Activated CD4-positive, alpha-beta T cell treated with anti-CD3 and anti-CD28 coated beads for 24 hours (primary cell): Measurements from ENCODE around the gene OR8B4.
"Not testable (repeated sequence)": the region's sequence is repeated elsewhere in the genome, so short reads cannot be mapped to it uniquely, and the experiment has no call there.

Experiments
- DNase-seq, 2 donors: peaks; one replicate each; pipeline ENCODE4 v3.0.0-alpha.2; 2020; ENCODE audit warnings: low read depth in 2 of 2

The OR8B4 gene

GRCh38 chr11:124424384-124424921, at the start of gene OR8B4:
OR8B4 (minus strand) TSS chr11:124424871; CDS start chr11:124424871, 0 bp downstream.
- DNase-seq: no peak

- DNase-seq: no peak
These were observed 49.4 kb upstream of the OR8B4 start for GRCh38 chr11:124474079-124474478.

GRCh38 chr11:124473476-124473875, 48.8 kb upstream of the OR8B4 start:
- no peak for DNase-seq

- DNase-seq: no peak
These were observed 46.0 kb upstream of the OR8B4 start for GRCh38 chr11:124470561-124471227.

- DNase-seq: no peak
These were observed 42.8 kb upstream of the OR8B4 start for GRCh38 chr11:124467381-124467927.

- no peak for DNase-seq
These were observed 40.7 kb upstream of the OR8B4 start for GRCh38 chr11:124465368-124465767.

GRCh38 chr11:124463990-124464389, 39.3 kb upstream of the OR8B4 start:
- no peak for DNase-seq

- DNase-seq: no peak
These were observed 38.7 kb upstream of the OR8B4 start for GRCh38 chr11:124463324-124463723.

GRCh38 chr11:124460459-124460858, 35.8 kb upstream of the OR8B4 start:
- no peak for DNase-seq

- DNase-seq: not testable (repeated sequence)
These were observed 34.7 kb upstream of the OR8B4 start for GRCh38 chr11:124459379-124459778.

- DNase-seq: no peak
These were observed 29.9 kb upstream of the OR8B4 start for GRCh38 chr11:124454552-124454951.

GRCh38 chr11:124446916-124447315, 22.2 kb upstream of the OR8B4 start:
- no peak for DNase-seq

- DNase-seq: no peak
These were observed 21.0 kb upstream of the OR8B4 start, which contains the start of gene OR8B8 for GRCh38 chr11:124445646-124446150. OR8B8 (minus strand) TSS chr11:124445696; CDS start chr11:124441085, 4,611 bp downstream.

GRCh38 chr11:124442847-124443246, 18.2 kb upstream of the OR8B4 start:
- no peak for DNase-seq

GRCh38 chr11:124442442-124442841, 17.8 kb upstream of the OR8B4 start:
- no peak for DNase-seq

- no peak for DNase-seq
These were observed 16.8 kb upstream of the OR8B4 start for GRCh38 chr11:124441519-124441918.

GRCh38 chr11:124441081-124441480, 16.4 kb upstream of the OR8B4 start:
- no peak for DNase-seq

- DNase-seq: no peak
These were observed 15.9 kb upstream of the OR8B4 start for GRCh38 chr11:124440608-124441007.

- no peak for DNase-seq
These were observed 10.0 kb upstream of the OR8B4 start for GRCh38 chr11:124434699-124435098.

GRCh38 chr11:124429599-124429998, 4.9 kb upstream of the OR8B4 start:
- no peak for DNase-seq

GRCh38 chr11:124421043-124421442, 3.6 kb downstream of the OR8B4 start:
- DNase-seq: no peak

GRCh38 chr11:124415356-124415923, 9.2 kb downstream of the OR8B4 start:
- no peak for DNase-seq

GRCh38 chr11:124409906-124410305, 14.8 kb downstream of the OR8B4 start:
- DNase-seq: no peak
